BE2C (cell line): Measurements from ENCODE around the gene RBM8A.
A peak's percentile ranks its signal among the peaks of the same experiment; 100 is the strongest.

ENCODE experiments used
- DNase-seq: peaks from one replicate; pipeline ENCODE4 v3.0.0-alpha.2; 2020
- H3K27me3 ChIP-seq: fragments of 250-450 bp; sonication (Bioruptor Pico); 2 replicates; pipeline ENCODE4 v1.5.1; 2020; ENCODE audit warnings: mild to moderate bottlenecking
- H3K36me3 ChIP-seq: fragments of 250-450 bp; sonication (Bioruptor Pico); 2 replicates; pipeline ENCODE4 v1.5.1; 2020; ENCODE audit warnings: mild to moderate bottlenecking
- H3K4me1 ChIP-seq: fragments of 250-450 bp; sonication (Bioruptor Pico); 2 replicates; pipeline ENCODE4 v1.5.1; 2020
- H3K4me3 ChIP-seq: 2 replicates; pipeline ENCODE4 v1.5.1; 2011; ENCODE audit warnings: low read depth, low read length
- H3K9me3 ChIP-seq: fragments of 250-450 bp; sonication (Bioruptor Pico); 2 replicates; pipeline ENCODE4 v1.5.1; 2020
- CTCF ChIP-seq: IDR thresholded peaks from 2 replicates; pipeline ENCODE4 v1.5.1; 2012; ENCODE audit warnings: mild to moderate bottlenecking, low read depth, low read length

RBM8A gene

GRCh38 chr1:145965119-145965744 is 37.9 kb upstream of the RBM8A start:
- H3K9me3 ChIP-seq: no peaks in the 10 kb centered on the region
- H3K4me1 ChIP-seq: no peaks in the 10 kb centered on the region; the same call in none of the 2 replicates
- TF ChIP-seq CTCF: no peak
- H3K27me3 ChIP-seq: no peaks in the 10 kb centered on the region
- no peaks in the 10 kb centered on the region for H3K36me3 ChIP-seq
- DNase-seq: no peak
- H3K4me3 ChIP-seq: peak overlapping the region; percentile 61

GRCh38 chr1:145964328-145965118 is 37.2 kb upstream of the RBM8A start, which contains the start of the genes ANKRD34A and POLR3GL:
TSS of gene ANKRD34A (minus strand) at chr1:145964575. CDS start at chr1:145961759, 2,816 bp downstream.
TSS of gene POLR3GL (plus strand) at chr1:145964690. CDS start at chr1:145974866, 10,176 bp downstream.
- H3K4me1 ChIP-seq: peaks cover 4% of the 10 kb centered on the region
- H3K4me3 ChIP-seq: peak within 1 kb of the TSS; percentile 61
- TF ChIP-seq CTCF: no peak
- no peaks in the 10 kb centered on the region for H3K27me3 ChIP-seq
- peak; percentile 92 for DNase-seq
- H3K36me3 ChIP-seq: no peaks in the 10 kb centered on the region
- H3K9me3 ChIP-seq: no peaks in the 10 kb centered on the region

GRCh38 chr1:145963265-145964019 is 36.2 kb upstream of the RBM8A start:
- Histone ChIP-seq H3K9me3 (no peaks in the 10 kb centered on the region), H3K36me3 (no peaks in the 10 kb centered on the region), H3K27me3 (no peaks in the 10 kb centered on the region), H3K4me3 (peak overlapping the region; percentile 88), H3K4me1 (peaks cover 4% of the 10 kb centered on the region)
- TF ChIP-seq CTCF: no peak
- DNase-seq: no peak

- H3K4me1 ChIP-seq: peaks cover 8% of the 10 kb centered on the region
- no peaks in the 10 kb centered on the region for H3K9me3 ChIP-seq
- no peaks in the 10 kb centered on the region for H3K27me3 ChIP-seq
- no peak for TF ChIP-seq CTCF
- no peak for DNase-seq
- H3K4me3 ChIP-seq: peak overlapping the region; percentile 88
- no peaks in the 10 kb centered on the region for H3K36me3 ChIP-seq
These were observed 35.1 kb upstream of the RBM8A start for GRCh38 chr1:145962157-145963102.

GRCh38 chr1:145961425-145962156 is 34.3 kb upstream of the RBM8A start:
- Histone ChIP-seq H3K9me3 (no peaks in the 10 kb centered on the region), H3K36me3 (no peaks in the 10 kb centered on the region), H3K4me1 (peaks cover 8% of the 10 kb centered on the region), H3K27me3 (no peaks in the 10 kb centered on the region), H3K4me3 (peak overlapping the region; percentile 88)
- no peak for TF ChIP-seq CTCF
- DNase-seq: peak; percentile 35
